Kidney tubule cell (primary cell): ENCODE results near the gene GNE.
"Not testable (repeated sequence)": the region's sequence is repeated elsewhere in the genome, so short reads cannot be mapped to it uniquely, and the experiment has no call there.

Source experiments
- DNase-seq: peaks from one replicate; pipeline ENCODE4 v3.0.0-alpha.2; 2018; ENCODE audit warnings: low spot score

The GNE gene

GRCh38 chr9:36258208-36258995 lies at the start of gene GNE:
Gene GNE (minus strand): TSS chr9:36258448. CDS start chr9:36249355, 9,093 bp downstream.
- peak; percentile 93 for DNase-seq

- DNase-seq, result peak; percentile 68
Measured at GRCh38 chr9:36306471-36307306, 48.4 kb upstream of the GNE start.

DNA sequence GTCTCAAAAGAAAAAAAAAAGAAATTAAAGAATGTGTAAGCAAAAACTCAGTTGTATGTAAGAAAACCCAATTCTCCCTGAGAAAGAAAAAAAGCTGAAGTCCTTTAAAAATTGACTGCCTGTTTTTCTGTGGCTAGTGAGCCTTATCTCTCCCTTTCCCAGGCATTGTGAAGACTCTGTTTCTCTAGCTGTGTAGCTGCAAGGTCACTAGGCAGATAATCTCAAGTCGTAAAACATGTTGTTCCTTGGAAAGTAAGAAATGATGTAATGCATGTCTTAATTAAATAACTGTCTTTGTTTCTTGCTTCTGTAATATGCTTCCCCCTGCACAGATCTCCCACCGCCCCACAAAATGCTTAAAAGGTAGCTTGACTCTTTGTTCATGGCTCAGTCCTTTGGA lies 46.1 kb upstream of the GNE start:
- DNase-seq, result not testable (repeated sequence)

DNA sequence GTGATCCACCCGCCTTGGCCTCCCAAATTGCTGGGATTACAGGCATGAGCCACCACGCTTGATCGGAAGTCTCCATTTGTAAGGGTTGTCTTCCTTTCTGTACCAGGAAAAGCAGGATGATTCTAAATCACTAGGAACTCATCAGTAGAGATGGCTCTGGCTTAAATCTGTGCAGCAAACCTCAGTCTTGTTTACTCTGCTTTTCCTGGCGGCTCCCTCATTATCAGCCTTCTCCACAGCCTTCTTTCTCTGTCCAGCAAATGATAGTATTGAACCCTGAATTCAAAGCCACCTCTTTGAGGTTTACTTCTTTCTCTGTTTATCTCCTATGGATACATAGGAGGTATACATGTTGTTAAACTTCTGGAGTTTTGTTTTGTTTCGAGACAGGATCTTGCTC lies 43.0 kb upstream of the GNE start:
- DNase-seq, result no peak

GRCh38 chr9:36298566-36298965 lies 40.3 kb upstream of the GNE start:
- DNase-seq, result peak; percentile 41

DNA sequence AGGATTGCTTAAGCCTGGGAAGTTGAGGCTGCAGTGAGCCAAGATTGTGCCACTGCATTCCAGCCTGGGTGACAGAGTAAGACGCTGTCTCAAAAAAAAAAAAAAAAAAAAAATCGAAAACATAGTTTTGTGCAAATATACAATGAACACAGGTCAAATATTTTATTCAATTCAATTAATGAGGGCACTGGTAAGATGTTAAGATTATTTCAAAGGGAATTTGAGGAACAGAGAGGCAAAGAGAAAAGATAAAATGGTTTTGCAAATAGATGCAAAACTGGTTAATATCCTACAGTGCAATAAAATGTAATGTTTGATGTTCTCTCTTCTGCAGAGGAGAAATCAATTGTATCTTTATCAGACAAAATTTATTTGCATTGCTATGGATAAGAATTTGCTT lies 39.5 kb upstream of the GNE start:
- no peak for DNase-seq

- not testable (repeated sequence) for DNase-seq
Measured at GRCh38 chr9:36294996-36295395, 36.7 kb upstream of the GNE start.

GRCh38 chr9:36293918-36294317 lies 35.7 kb upstream of the GNE start:
- DNase-seq, result no peak

DNA sequence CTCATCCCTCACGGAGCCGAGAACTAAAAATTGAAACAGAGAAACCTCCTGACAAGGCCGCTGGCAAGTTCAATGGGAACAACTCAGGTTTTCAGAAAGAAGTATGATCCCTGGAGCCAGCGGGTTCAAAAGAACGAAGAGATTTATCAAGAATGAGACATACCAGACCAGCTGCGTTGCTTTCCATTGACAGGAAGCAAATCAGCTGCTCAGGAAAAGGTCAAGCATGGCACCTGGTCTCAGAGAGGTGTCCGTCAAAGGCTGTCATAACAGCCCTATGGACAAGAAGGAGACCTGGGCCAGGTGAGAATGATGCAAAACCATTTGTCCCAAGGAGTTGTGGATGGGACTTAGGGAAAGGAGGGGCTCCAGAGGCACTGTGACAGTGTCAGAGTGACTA lies 34.9 kb upstream of the GNE start:
- no peak for DNase-seq

GRCh38 chr9:36292641-36293040 lies 34.4 kb upstream of the GNE start:
- DNase-seq, result no peak

- DNase-seq, result no peak
Measured at GRCh38 chr9:36290996-36291395, 32.7 kb upstream of the GNE start.

DNA sequence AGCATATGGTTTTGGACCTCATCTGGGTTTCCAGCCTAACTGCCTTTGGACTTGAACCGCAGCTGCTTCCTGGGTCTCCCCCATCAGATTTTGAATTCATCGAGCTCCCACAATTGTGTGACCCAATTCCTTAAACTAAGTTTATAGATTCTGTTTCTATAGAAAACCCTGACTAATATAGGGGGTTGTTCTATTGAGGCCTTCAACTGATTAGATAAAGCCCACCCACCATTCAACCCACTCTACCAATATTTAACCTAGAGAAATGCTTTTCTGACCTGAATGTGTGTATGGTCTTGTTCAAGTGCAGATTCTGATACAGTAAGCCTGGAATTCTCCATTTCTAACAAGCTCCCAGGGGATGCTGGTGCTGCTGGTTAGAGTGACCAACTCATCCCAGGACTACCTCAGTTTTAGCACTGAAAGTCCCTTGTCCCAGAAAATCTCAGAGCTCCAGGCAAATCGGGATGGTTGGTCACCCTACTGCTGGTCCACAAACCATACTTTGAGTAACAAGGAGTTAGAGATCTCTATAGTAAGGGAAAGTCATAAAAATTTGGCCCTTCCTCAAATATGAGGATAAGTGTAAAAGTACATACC lies 31.7 kb upstream of the GNE start:
- no peak for DNase-seq

DNA sequence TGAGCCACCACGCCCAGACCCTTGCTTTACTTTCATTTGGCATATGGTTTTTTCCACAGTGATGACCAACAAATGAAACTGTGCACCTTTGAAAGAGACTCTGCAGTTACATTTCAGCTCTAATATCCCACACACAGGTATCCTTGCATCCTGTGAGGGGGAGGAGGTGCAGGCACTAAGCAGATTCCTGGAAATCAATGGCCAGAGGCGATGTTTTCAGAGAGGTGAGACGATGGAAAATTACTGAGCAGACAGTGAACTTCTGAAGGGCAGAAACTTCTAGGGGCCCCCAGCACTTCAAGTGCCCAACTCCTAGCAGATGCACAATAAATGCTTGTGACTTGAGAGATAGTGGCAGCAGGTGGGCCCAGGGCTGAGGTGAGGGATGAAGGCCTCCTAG lies 29.8 kb upstream of the GNE start:
- peak; percentile 20 for DNase-seq

DNA sequence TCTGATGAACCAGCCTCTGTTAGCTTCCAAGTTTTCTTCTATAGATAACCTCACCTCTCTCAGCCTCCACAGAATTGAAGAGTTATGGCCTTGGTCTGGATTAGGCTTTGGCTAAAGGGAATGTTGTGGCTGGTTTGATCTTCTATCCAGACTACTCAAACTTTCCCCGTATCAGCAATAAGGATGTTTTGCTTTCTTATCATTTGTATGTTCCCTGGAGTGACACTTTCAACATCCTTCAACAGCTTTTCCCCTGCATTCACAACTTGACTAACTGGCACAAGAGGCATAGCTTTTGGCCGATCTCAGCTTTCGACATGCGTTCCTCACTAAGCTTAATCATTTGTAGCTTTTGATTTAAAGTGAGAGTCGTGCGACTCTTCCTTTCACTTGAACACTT lies 28.1 kb upstream of the GNE start:
- no peak for DNase-seq

- DNase-seq, result peak; percentile 61
Measured at GRCh38 chr9:36284226-36284625, 26.0 kb upstream of the GNE start.

- DNase-seq, result no peak
Measured at GRCh38 chr9:36282275-36282674, 24.0 kb upstream of the GNE start.

DNA sequence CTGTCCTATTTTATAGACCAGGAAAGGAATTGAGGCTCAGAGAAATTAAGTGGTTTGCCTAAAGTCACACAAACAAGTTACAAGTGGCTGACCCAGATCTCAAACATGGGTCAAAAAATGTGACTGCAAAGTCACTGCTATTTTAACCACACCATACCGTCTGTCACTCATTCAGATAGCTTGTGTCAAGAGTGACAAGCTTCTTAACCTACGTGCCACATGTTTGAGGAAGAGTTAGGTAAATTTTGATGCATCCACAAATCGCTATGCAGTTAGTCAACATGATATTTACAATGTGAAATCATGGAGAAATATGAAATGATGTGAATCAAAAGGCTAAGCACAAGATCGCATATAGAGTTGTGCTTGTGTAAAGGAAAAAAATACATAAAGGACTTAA lies 22.7 kb upstream of the GNE start:
- no peak for DNase-seq

GRCh38 chr9:36278243-36278642 lies 20.0 kb upstream of the GNE start:
- no peak for DNase-seq

- peak; percentile 75 for DNase-seq
Measured at GRCh38 chr9:36276781-36277181, 18.5 kb upstream of the GNE start.

DNA sequence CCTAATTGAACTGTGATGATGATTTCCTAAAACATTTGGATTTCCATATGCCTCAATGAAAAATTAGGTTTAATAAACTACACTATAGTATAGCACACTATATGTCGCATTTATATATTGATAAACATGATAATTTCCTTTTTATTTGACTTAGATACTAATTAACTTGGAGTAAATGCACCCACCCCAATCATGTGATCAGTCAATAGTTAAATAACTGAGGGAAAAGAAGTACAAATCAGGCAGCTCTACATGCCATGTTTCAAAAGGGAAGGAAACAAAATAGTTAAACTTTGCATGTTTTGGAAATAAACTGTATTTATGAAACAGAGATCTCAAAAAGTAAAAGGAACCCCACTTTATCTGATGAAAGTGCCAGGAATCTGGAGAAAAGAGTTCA lies 18.0 kb upstream of the GNE start:
- no peak for DNase-seq

GRCh38 chr9:36275060-36275459 lies 16.8 kb upstream of the GNE start:
- no peak for DNase-seq

- not testable (repeated sequence) for DNase-seq
Measured at GRCh38 chr9:36273354-36273753, 15.1 kb upstream of the GNE start.

GRCh38 chr9:36268007-36268427 lies 9.8 kb upstream of the GNE start:
- peak; percentile 79 for DNase-seq
